Frontal cortex (tissue), 4 donors: ENCODE data around the gene BAHCC1. TPM values are rescaled to one million over a fixed set of nuclear protein-coding genes. Genes with fewer than 3 reads are reported as not detected.
A peak's percentile ranks its signal among the peaks of the same experiment; 100 is the strongest.

ENCODE experiments used
- DNase-seq, 2 donors: peaks; one replicate each; pipeline ENCODE4 v3.0.0; 2012; ENCODE audit warnings: low spot score in 2 of 2
- FAIRE-seq: peaks from 2 replicates; lab custom pipeline; 2012; peaks lifted over from hg19 to GRCh38; lab: Jason Lieb, UNC
- total RNA-seq: library from RNA; depleted of rRNA; stranded (reverse); fragments of >200 nt; gene quantifications from one replicate; pipeline ENCODE4 v1.2.3, GENCODE V29; 2014
- donor health status: control.
- donor health status: control.
- donor health status: control.

BAHCC1 gene
- total RNA-seq, 1 donor from 2014 or later = 5.7 TPM

GRCh38 chr17:81394377-81394920 lies 808 bp upstream of the BAHCC1 start:
- no peak for DNase-seq
- FAIRE-seq = no peak

- no peak for DNase-seq
- no peak for FAIRE-seq
These were observed 482 bp downstream of the BAHCC1 start for GRCh38 chr17:81395600-81396277.

- DNase-seq = no peak
- FAIRE-seq = no peak
These were observed 1.0 kb downstream of the BAHCC1 start for GRCh38 chr17:81396278-81396721.

- no peak for DNase-seq
- no peak for FAIRE-seq
These were observed 1.6 kb downstream of the BAHCC1 start for GRCh38 chr17:81396722-81397313.

- DNase-seq = peak in 1 of 2 donors; percentile 62
- no peak for FAIRE-seq
These were observed 2.3 kb downstream of the BAHCC1 start for GRCh38 chr17:81397314-81398175.

GRCh38 chr17:81398176-81398831 lies 3.0 kb downstream of the BAHCC1 start:
- DNase-seq (no peak), FAIRE-seq (no peak)

GRCh38 chr17:81398832-81399411 lies 3.7 kb downstream of the BAHCC1 start:
- FAIRE-seq = no peak
- DNase-seq = no peak

- FAIRE-seq (no peak), DNase-seq (peak in 1 of 2 donors; percentile 67)
These were observed 4.4 kb downstream of the BAHCC1 start for GRCh38 chr17:81399481-81400153.

- FAIRE-seq (no peak), DNase-seq (peak in 1 of 2 donors; percentile 76)
These were observed 5.1 kb downstream of the BAHCC1 start for GRCh38 chr17:81400154-81400977.

GRCh38 chr17:81400996-81401722 lies 5.9 kb downstream of the BAHCC1 start:
- FAIRE-seq (no peak), DNase-seq (no peak)

- DNase-seq (peak; percentile 67 to 69), FAIRE-seq (no peak)
These were observed 6.7 kb downstream of the BAHCC1 start for GRCh38 chr17:81401723-81402529.

- FAIRE-seq = no peak
- DNase-seq = no peak
These were observed 7.3 kb downstream of the BAHCC1 start for GRCh38 chr17:81402530-81402941.

GRCh38 chr17:81402981-81403467 lies 7.8 kb downstream of the BAHCC1 start:
- no peak for DNase-seq
- no peak for FAIRE-seq

- FAIRE-seq (no peak), DNase-seq (no peak)
These were observed 8.6 kb downstream of the BAHCC1 start for GRCh38 chr17:81403671-81404534.

GRCh38 chr17:81404558-81405165 lies 9.4 kb downstream of the BAHCC1 start:
- DNase-seq (no peak), FAIRE-seq (no peak)
